ENCODE data around the gene PIGT. TPM values are rescaled to one million over a fixed set of nuclear protein-coding genes. Genes with fewer than 3 reads are reported as not detected.

The PIGT gene
- polyA plus RNA-seq, 3 donors = 49.2 to 87.6 (median 59.7) TPM

DNA sequence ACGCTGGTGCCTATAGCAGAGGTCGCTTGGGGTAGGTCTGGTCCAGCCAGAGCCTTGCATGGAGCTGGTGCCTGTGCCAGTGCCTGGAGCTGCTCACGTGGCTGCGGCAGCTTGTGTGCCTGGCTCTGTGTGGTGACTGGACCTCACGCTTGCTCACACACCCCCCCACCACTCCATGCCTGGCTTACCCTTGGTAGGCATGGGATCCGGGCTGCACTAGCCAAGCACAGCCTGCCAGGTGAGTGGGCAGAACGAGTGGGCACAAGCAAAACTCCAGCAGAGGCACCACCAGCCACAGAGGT lies 20.9 kb upstream of the PIGT start:
- TF ChIP-seq, protein P1, sequence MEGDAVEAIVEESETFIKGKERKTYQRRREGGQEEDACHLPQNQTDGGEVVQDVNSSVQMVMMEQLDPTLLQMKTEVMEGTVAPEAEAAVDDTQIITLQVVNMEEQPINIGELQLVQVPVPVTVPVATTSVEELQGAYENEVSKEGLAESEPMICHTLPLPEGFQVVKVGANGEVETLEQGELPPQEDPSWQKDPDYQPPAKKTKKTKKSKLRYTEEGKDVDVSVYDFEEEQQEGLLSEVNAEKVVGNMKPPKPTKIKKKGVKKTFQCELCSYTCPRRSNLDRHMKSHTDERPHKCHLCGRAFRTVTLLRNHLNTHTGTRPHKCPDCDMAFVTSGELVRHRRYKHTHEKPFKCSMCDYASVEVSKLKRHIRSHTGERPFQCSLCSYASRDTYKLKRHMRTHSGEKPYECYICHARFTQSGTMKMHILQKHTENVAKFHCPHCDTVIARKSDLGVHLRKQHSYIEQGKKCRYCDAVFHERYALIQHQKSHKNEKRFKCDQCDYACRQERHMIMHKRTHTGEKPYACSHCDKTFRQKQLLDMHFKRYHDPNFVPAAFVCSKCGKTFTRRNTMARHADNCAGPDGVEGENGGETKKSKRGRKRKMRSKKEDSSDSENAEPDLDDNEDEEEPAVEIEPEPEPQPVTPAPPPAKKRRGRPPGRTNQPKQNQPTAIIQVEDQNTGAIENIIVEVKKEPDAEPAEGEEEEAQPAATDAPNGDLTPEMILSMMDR (IDR thresholded peaks at IDR 0.05) = no peak
- H3K4me3 ChIP-seq (replicated peaks in 1 of 3; ENCODE audit: low read depth in 2 of 3, low read length in 3 of 3) = no peak overlapping the region

DNA sequence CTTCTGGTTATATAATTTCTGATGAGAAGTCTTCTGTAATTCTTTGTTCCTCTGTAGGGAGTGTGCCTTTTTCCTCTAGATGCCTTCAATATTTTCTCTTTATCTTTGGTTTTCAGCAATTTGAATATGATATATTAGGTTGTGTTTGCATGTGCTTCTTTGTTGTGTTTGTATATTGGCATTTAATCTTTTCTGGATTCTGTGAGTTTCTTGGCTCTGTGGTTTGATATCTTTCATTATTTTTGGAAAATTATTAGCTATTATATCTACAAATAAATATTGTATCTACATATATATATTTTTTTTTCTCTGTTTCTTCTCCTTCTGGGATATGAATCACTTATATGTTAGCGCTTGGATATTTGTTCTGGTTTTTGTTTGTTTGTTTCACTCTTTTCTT lies 16.9 kb upstream of the PIGT start:
- peaks cover 19 to 24% of the 10 kb centered on the region in 2 donors for H3K9me3 ChIP-seq (replicated peaks in 1 of 2; ENCODE audit: control insufficient read depth in 1 of 2, insufficient read depth in 1 of 2, low read length in 2 of 2)
- Mint-ChIP-seq H3K27me3 (ENCODE audit: low read depth in 3 of 3) (peaks cover 0 to 11% (median 9%) of the 10 kb centered on the region in 3 donors), H3K9me3 (peaks cover 25 to 34% (median 27%) of the 10 kb centered on the region in 7 donors), H3K4me3 (no peak overlapping the region), H3K4me1 (no peaks in the 10 kb centered on the region), H3K36me3 (peaks cover 0 to 3% of the 10 kb centered on the region in 2 donors), H3K27ac (no peak overlapping the region)
- H3K4me3 ChIP-seq (replicated peaks in 1 of 3; ENCODE audit: low read depth in 2 of 3, low read length in 3 of 3) = no peak overlapping the region
- H3K27ac ChIP-seq (ENCODE audit: low read depth in 1 of 2, low read length in 2 of 2) = no peak overlapping the region
- intact Hi-C loops (cut with micrococcal nuclease) = no loop called here
- no peaks in the 10 kb centered on the region for H3K36me3 ChIP-seq (replicated peaks in 1 of 2; ENCODE audit: control insufficient read depth in 1 of 2, insufficient read depth in 2 of 2, low read length in 2 of 2)
- TF ChIP-seq, protein P1 (IDR thresholded peaks at IDR 0.05) = no peak
- no peak overlapping the region for H2AFZ ChIP-seq (ENCODE audit: insufficient read depth, low read depth, low read length, poor library complexity, severe bottlenecking)
- no peaks in the 10 kb centered on the region for H3K4me1 ChIP-seq (ENCODE audit: control insufficient read depth in 1 of 2, insufficient read depth in 2 of 2, low read length in 2 of 2)
- DNase-seq = no peak
- peaks cover 1 to 2% of the 10 kb centered on the region in 2 donors for H3K27me3 ChIP-seq (ENCODE audit: control insufficient read depth in 2 of 2, insufficient read depth in 2 of 2, low read length in 2 of 2)
- H3K4me2 ChIP-seq (replicated peaks; ENCODE audit: extremely low read depth, low read length, poor library complexity, severe bottlenecking) = no peak overlapping the region
- no peaks in the 10 kb centered on the region for H4K20me1 ChIP-seq (ENCODE audit: insufficient read depth, low read length)
- WGBS (ENCODE audit: insufficient coverage) = no CpG with 5 or more reads among the region's 1 CpG
- no peaks in the 10 kb centered on the region for H3K79me2 ChIP-seq (ENCODE audit: insufficient read depth, low read length)
- H3K9ac ChIP-seq (ENCODE audit: insufficient read depth, low read length, poor library complexity, severe bottlenecking) = no peak overlapping the region

More for the DNA sequence above, 20.9 kb upstream of the PIGT start:
- no peak overlapping the region for H3K27ac ChIP-seq (ENCODE audit: low read depth in 1 of 2, low read length in 2 of 2)
- Mint-ChIP-seq H3K36me3 (no peaks in the 10 kb centered on the region), H3K27ac (no peak overlapping the region), H3K27me3 (ENCODE audit: low read depth in 3 of 3) (peaks cover 0 to 8% (median 2%) of the 10 kb centered on the region in 3 donors), H3K9me3 (peaks cover 6 to 11% (median 8%) of the 10 kb centered on the region in 7 donors), H3K4me3 (no peak overlapping the region), H3K4me1 (peaks cover 2% of the 10 kb centered on the region)
- no peak overlapping the region for H3K9ac ChIP-seq (ENCODE audit: insufficient read depth, low read length, poor library complexity, severe bottlenecking)
- 96% methylated on average over 4 of the region's 7 CpGs for WGBS (ENCODE audit: insufficient coverage)
- no peak for DNase-seq
- H4K20me1 ChIP-seq (ENCODE audit: insufficient read depth, low read length) = no peaks in the 10 kb centered on the region
- H3K27me3 ChIP-seq (ENCODE audit: control insufficient read depth in 2 of 2, insufficient read depth in 2 of 2, low read length in 2 of 2) = no peaks in the 10 kb centered on the region
- no peak overlapping the region for H3K4me2 ChIP-seq (replicated peaks; ENCODE audit: extremely low read depth, low read length, poor library complexity, severe bottlenecking)
- no peak overlapping the region for H2AFZ ChIP-seq (ENCODE audit: insufficient read depth, low read depth, low read length, poor library complexity, severe bottlenecking)
- intact Hi-C loops (cut with micrococcal nuclease) = no loop called here
- no peaks in the 10 kb centered on the region for H3K79me2 ChIP-seq (ENCODE audit: insufficient read depth, low read length)
- no peaks in the 10 kb centered on the region for H3K4me1 ChIP-seq (ENCODE audit: control insufficient read depth in 1 of 2, insufficient read depth in 2 of 2, low read length in 2 of 2)
- no peaks in the 10 kb centered on the region for H3K36me3 ChIP-seq (replicated peaks in 1 of 2; ENCODE audit: control insufficient read depth in 1 of 2, insufficient read depth in 2 of 2, low read length in 2 of 2)
- peaks cover 3 to 8% of the 10 kb centered on the region in 2 donors for H3K9me3 ChIP-seq (replicated peaks in 1 of 2; ENCODE audit: control insufficient read depth in 1 of 2, insufficient read depth in 1 of 2, low read length in 2 of 2)
